ENCODE results near the gene MAGEA9B. TPM values are rescaled to one million over a fixed set of nuclear protein-coding genes. Genes with fewer than 3 reads are reported as not detected.
"Not testable (repeated sequence)": the region's sequence is repeated elsewhere in the genome, so short reads cannot be mapped to it uniquely, and the experiment has no call there.

MAGEA9B gene
- total RNA-seq, 2 experiments from 2014 or later: not detected

- H3K4me3 Mint-ChIP-seq, H3K9me3 Mint-ChIP-seq, H3K4me1 Mint-ChIP-seq, POLR2A ChIA-PET, H3K27me3 Mint-ChIP-seq, DNase-seq, CTCF ChIA-PET, H3K27ac Mint-ChIP-seq: not testable (repeated sequence)
- peaks cover 13% of the 10 kb centered on the region for H3K36me3 Mint-ChIP-seq (ENCODE audit: low read depth)
These were observed 18.1 kb upstream of the MAGEA9B start for GRCh38 chrX:149605248-149605885.

GRCh38 chrX:149598603-149599002 lies 11.3 kb upstream of the MAGEA9B start:
- H3K36me3 Mint-ChIP-seq (ENCODE audit: low read depth); CTCF ChIA-PET; H3K27me3 Mint-ChIP-seq: not testable (repeated sequence)

GRCh38 chrX:149595943-149596342 lies 8.7 kb upstream of the MAGEA9B start:
- CTCF ChIA-PET; H3K27ac Mint-ChIP-seq; H3K27me3 Mint-ChIP-seq; H3K4me3 Mint-ChIP-seq; POLR2A ChIA-PET; DNase-seq; H3K36me3 Mint-ChIP-seq (ENCODE audit: low read depth); H3K9me3 Mint-ChIP-seq; H3K4me1 Mint-ChIP-seq: not testable (repeated sequence)

More at GRCh38 chrX:149598603-149599002, 11.3 kb upstream of the MAGEA9B start:
- H3K9me3 Mint-ChIP-seq, POLR2A ChIA-PET, H3K27ac Mint-ChIP-seq, H3K4me3 Mint-ChIP-seq, DNase-seq, H3K4me1 Mint-ChIP-seq: not testable (repeated sequence)

GRCh38 chrX:149595214-149595613 lies 8.0 kb upstream of the MAGEA9B start, which contains the start of gene HSFX2:
Gene HSFX2, minus strand, starts transcription at chrX:149595314. Its CDS starts 614 bp downstream, at chrX:149594700.
- POLR2A ChIA-PET; H3K36me3 Mint-ChIP-seq (ENCODE audit: low read depth); H3K4me3 Mint-ChIP-seq; H3K27ac Mint-ChIP-seq; H3K27me3 Mint-ChIP-seq; DNase-seq; H3K9me3 Mint-ChIP-seq; H3K4me1 Mint-ChIP-seq; CTCF ChIA-PET: not testable (repeated sequence)

- CTCF ChIA-PET; POLR2A ChIA-PET; H3K4me3 Mint-ChIP-seq; DNase-seq; H3K27me3 Mint-ChIP-seq; H3K9me3 Mint-ChIP-seq; H3K27ac Mint-ChIP-seq; H3K4me1 Mint-ChIP-seq; H3K36me3 Mint-ChIP-seq (ENCODE audit: low read depth): not testable (repeated sequence)
These were observed 3.7 kb upstream of the MAGEA9B start for GRCh38 chrX:149590993-149591392.

GRCh38 chrX:149585631-149586030 lies 1.6 kb downstream of the MAGEA9B start:
- H3K9me3 Mint-ChIP-seq; H3K36me3 Mint-ChIP-seq (ENCODE audit: low read depth); CTCF ChIA-PET; H3K4me1 Mint-ChIP-seq; H3K27ac Mint-ChIP-seq; H3K27me3 Mint-ChIP-seq; H3K4me3 Mint-ChIP-seq; POLR2A ChIA-PET; DNase-seq: not testable (repeated sequence)

- CTCF ChIA-PET; H3K9me3 Mint-ChIP-seq; DNase-seq; H3K4me3 Mint-ChIP-seq; POLR2A ChIA-PET; H3K27me3 Mint-ChIP-seq; H3K36me3 Mint-ChIP-seq (ENCODE audit: low read depth); H3K27ac Mint-ChIP-seq: not testable (repeated sequence)
- H3K4me1 Mint-ChIP-seq: peaks cover 21% of the 10 kb centered on the region
These were observed 13.8 kb downstream of the MAGEA9B start for GRCh38 chrX:149573456-149573855.

GRCh38 chrX:149572743-149573142 lies 14.5 kb downstream of the MAGEA9B start:
- peak overlapping the region; percentile 74 for H3K27ac Mint-ChIP-seq
- H3K9me3 Mint-ChIP-seq: no peaks in the 10 kb centered on the region
- no peak for DNase-seq
- peaks cover 21% of the 10 kb centered on the region for H3K4me1 Mint-ChIP-seq
- no peaks in the 10 kb centered on the region for H3K27me3 Mint-ChIP-seq
- H3K36me3 Mint-ChIP-seq (ENCODE audit: low read depth): no peaks in the 10 kb centered on the region
- H3K4me3 Mint-ChIP-seq: peak overlapping the region; percentile 44
- POLR2A ChIA-PET: no interaction called here
- CTCF ChIA-PET: no interaction called here

GRCh38 chrX:149571770-149572169 lies 15.5 kb downstream of the MAGEA9B start:
- CTCF ChIA-PET: no interaction called here

GRCh38 chrX:149570668-149571067 lies 16.6 kb downstream of the MAGEA9B start:
- Mint-ChIP-seq H3K27ac (no peak overlapping the region), H3K9me3 (no peaks in the 10 kb centered on the region), H3K27me3 (no peaks in the 10 kb centered on the region), H3K36me3 (ENCODE audit: low read depth) (no peaks in the 10 kb centered on the region), H3K4me1 (peaks cover 21% of the 10 kb centered on the region), H3K4me3 (no peak overlapping the region)
- ChIA-PET CTCF (no interaction called here), POLR2A (no interaction called here)
- DNase-seq: no peak

More at GRCh38 chrX:149571770-149572169, 15.5 kb downstream of the MAGEA9B start:
- Mint-ChIP-seq H3K4me3 (no peak overlapping the region), H3K27ac (no peak overlapping the region), H3K9me3 (no peaks in the 10 kb centered on the region), H3K27me3 (no peaks in the 10 kb centered on the region), H3K36me3 (ENCODE audit: low read depth) (no peaks in the 10 kb centered on the region), H3K4me1 (peaks cover 21% of the 10 kb centered on the region)
- POLR2A ChIA-PET: no interaction called here
- DNase-seq: no peak

GRCh38 chrX:149569770-149570169 lies 17.5 kb downstream of the MAGEA9B start:
- CTCF ChIA-PET: no interaction called here
- Mint-ChIP-seq H3K9me3 (no peaks in the 10 kb centered on the region), H3K27ac (no peak overlapping the region), H3K4me1 (peaks cover 21% of the 10 kb centered on the region), H3K4me3 (no peak overlapping the region), H3K36me3 (ENCODE audit: low read depth) (no peaks in the 10 kb centered on the region), H3K27me3 (no peaks in the 10 kb centered on the region)
- POLR2A ChIA-PET: no interaction called here
- no peak for DNase-seq

- no peaks in the 10 kb centered on the region for H3K9me3 Mint-ChIP-seq
- no peaks in the 10 kb centered on the region for H3K36me3 Mint-ChIP-seq (ENCODE audit: low read depth)
- no peak for DNase-seq
- H3K27me3 Mint-ChIP-seq: no peaks in the 10 kb centered on the region
- peaks cover 21% of the 10 kb centered on the region for H3K4me1 Mint-ChIP-seq
- H3K4me3 Mint-ChIP-seq: no peak overlapping the region
- POLR2A ChIA-PET: no interaction called here
- CTCF ChIA-PET: no interaction called here
- H3K27ac Mint-ChIP-seq: no peak overlapping the region
These were observed 18.5 kb downstream of the MAGEA9B start for GRCh38 chrX:149568701-149569296.

GRCh38 chrX:149567621-149568417 lies 19.4 kb downstream of the MAGEA9B start:
- POLR2A ChIA-PET: no interaction called here
- H3K4me1 Mint-ChIP-seq: peaks cover 19% of the 10 kb centered on the region
- CTCF ChIA-PET: no interaction called here
- no peak overlapping the region for H3K4me3 Mint-ChIP-seq
- H3K9me3 Mint-ChIP-seq: no peaks in the 10 kb centered on the region
- no peaks in the 10 kb centered on the region for H3K27me3 Mint-ChIP-seq
- no peaks in the 10 kb centered on the region for H3K36me3 Mint-ChIP-seq (ENCODE audit: low read depth)
- H3K27ac Mint-ChIP-seq: no peak overlapping the region
- DNase-seq: no peak

- no peaks in the 10 kb centered on the region for H3K27me3 Mint-ChIP-seq
- POLR2A ChIA-PET: no interaction called here
- CTCF ChIA-PET: no interaction called here
- no peaks in the 10 kb centered on the region for H3K4me1 Mint-ChIP-seq
- no peak for DNase-seq
- no peak overlapping the region for H3K4me3 Mint-ChIP-seq
- H3K36me3 Mint-ChIP-seq (ENCODE audit: low read depth): no peaks in the 10 kb centered on the region
- no peak overlapping the region for H3K27ac Mint-ChIP-seq
- no peaks in the 10 kb centered on the region for H3K9me3 Mint-ChIP-seq
These were observed 23.9 kb downstream of the MAGEA9B start for GRCh38 chrX:149563359-149563758.
